H1 (cell line): ENCODE results near the gene NLK. TPM values are rescaled to one million over a fixed set of nuclear protein-coding genes. Genes with fewer than 3 reads are reported as not detected.

Experiments used
- CBX8 ChIP-seq: fragments of 300-800, 300-1000 bp; sonication (generic); IDR thresholded peaks from 2 replicates; pipeline ENCODE4 v1.7.1; 2016; ENCODE audit warnings: low read depth, low read length, borderline replicate concordance
- polyA plus RNA-seq, 7 experiments: library from polyadenylated mRNA; depleted of rRNA in 3 of 7; stranded (reverse) in 5 of 7; unstranded in 2 of 7; fragments of >200 nt in 5 of 7; fragments of 200-250 nt in 2 of 7; gene quantifications; 1 replicate in 5 of 7; 2 replicates in 1 of 7; 4 replicates in 1 of 7; pipeline versions ENCODE4 v1.2.1 to v1.2.3, GENCODE V29; 2011 to 2013; ENCODE audit warnings: missing spikeins in 2 of 7, mixed read lengths in 2 of 7
- total RNA-seq: library from RNA; stranded (reverse); fragmentation: NEBNext Ultra II Directional; extraction: Animal tissue kit (Norgen Biotek cat#: 25700); gene quantifications from 2 replicates; pipeline ENCODE4 v1.2.1, GENCODE V29; 2021

NLK gene
- total and polyA plus RNA-seq, 2 of the 8 experiments (the other 6 are each of a cell fraction or from before 2014, with no cell fraction given) = 30.8 to 49.9 TPM

DNA sequence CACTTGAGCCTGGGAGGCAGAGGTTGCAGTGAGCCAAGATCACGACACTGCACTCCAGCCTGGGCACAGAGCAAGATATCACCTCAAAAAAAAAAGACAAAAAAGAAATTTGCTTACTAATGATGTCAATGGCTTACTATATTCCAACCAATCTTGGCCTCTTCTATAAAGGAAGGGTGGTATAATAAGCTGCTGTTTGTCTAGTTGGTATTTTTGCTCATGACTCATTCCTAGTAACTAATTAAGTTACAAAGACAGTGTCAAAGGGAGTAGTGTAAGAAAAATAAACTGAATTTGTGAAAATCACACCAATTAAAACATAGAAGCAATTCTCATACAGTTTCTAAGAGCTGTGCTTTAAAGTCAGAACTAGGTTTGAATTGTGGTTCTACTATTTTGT, 82.5 kb downstream of the NLK start (continued):
- TF ChIP-seq CBX8 = no peak
- TF ChIP-seq, all 59 proteins: peak for 0
